Esophagus squamous epithelium (tissue), 4 donors: Measurements from ENCODE around the gene AGO1.

Source experiments
- CTCF ChIP-seq, 6 experiments: fragments of 450-650 bp in 4 of 6; fragments of 200-600 bp in 2 of 6; sonication (generic) in 2 of 6; IDR thresholded peaks; one replicate each; pipeline ENCODE4 v1.5.1; 2016 to 2019; ENCODE audit warnings: antibody characterized with exemption in 6 of 6, mild to moderate bottlenecking in 4 of 6, moderate library complexity in 4 of 6
- POLR2A ChIP-seq, 4 donors: fragments of 450-650 bp; IDR thresholded peaks; one replicate each; pipeline ENCODE4 v1.6.1; 2017; ENCODE audit warnings: antibody characterized with exemption in 4 of 4, mild to moderate bottlenecking in 4 of 4, moderate library complexity in 3 of 4

GRCh38 chr1:35850716-35851115 lies 32.3 kb upstream of the AGO1 start:
- TF ChIP-seq CTCF (IDR thresholded peaks at IDR 0.05) (no peak), POLR2A (IDR thresholded peaks at IDR 0.05) (no peak)
